Skeletal muscle satellite cell (primary cell): ENCODE results near the gene SOX5.
"Not testable (repeated sequence)": the region's sequence is repeated elsewhere in the genome, so short reads cannot be mapped to it uniquely, and the experiment has no call there.

ENCODE experiments used
- H3K27me3 ChIP-seq: 2 replicates; pipeline ENCODE4 v1.7.0; 2013; ENCODE audit warnings: low read length; ENCODE audit not compliant: control insufficient read depth, insufficient read depth
- H3K36me3 ChIP-seq: 2 replicates; pipeline ENCODE4 v1.7.0; 2013; ENCODE audit warnings: mild to moderate bottlenecking, control low read depth, low read length; ENCODE audit not compliant: insufficient read depth
- H3K4me1 ChIP-seq: 2 replicates; pipeline ENCODE4 v1.7.0; 2013; ENCODE audit warnings: low read length; ENCODE audit not compliant: control insufficient read depth, insufficient read depth
- H3K4me2 ChIP-seq: 2 replicates; pipeline ENCODE4 v1.7.0; 2013; ENCODE audit warnings: mild to moderate bottlenecking, low read length
- H3K4me3 ChIP-seq: 2 replicates; pipeline ENCODE4 v1.7.0; 2013; ENCODE audit warnings: low read length
- H3K9ac ChIP-seq: 2 replicates; pipeline ENCODE4 v1.7.0; 2013; ENCODE audit warnings: mild to moderate bottlenecking, low read depth, low read length, moderate library complexity
- H3K9me3 ChIP-seq: replicated peaks from 2 replicates; pipeline ENCODE4 v1.7.0; 2013; ENCODE audit warnings: mild to moderate bottlenecking, control low read depth, low read length

Gene SOX5

DNA sequence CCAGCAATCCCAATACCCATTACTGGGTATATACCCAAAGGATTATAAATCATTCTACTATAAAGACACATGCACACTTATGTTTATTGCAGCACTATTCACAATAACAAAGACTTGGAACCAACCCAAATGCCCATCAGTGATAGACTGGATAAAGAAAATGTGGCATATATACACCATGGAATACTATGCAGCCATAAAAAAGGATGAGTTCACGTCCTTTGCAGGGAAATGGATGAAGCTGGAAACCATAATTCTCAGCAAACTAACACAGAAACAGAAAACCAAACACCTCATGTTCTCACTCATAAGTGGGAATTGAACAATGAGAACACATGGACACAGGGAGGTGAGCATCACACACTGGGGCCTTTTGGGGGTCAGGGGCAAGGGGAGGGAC lies 72.9 kb downstream of the SOX5 start:
- not testable (repeated sequence) for H3K9me3 ChIP-seq, H3K27me3 ChIP-seq, H3K4me2 ChIP-seq, H3K36me3 ChIP-seq, H3K4me3 ChIP-seq, H3K9ac ChIP-seq, H3K4me1 ChIP-seq

DNA sequence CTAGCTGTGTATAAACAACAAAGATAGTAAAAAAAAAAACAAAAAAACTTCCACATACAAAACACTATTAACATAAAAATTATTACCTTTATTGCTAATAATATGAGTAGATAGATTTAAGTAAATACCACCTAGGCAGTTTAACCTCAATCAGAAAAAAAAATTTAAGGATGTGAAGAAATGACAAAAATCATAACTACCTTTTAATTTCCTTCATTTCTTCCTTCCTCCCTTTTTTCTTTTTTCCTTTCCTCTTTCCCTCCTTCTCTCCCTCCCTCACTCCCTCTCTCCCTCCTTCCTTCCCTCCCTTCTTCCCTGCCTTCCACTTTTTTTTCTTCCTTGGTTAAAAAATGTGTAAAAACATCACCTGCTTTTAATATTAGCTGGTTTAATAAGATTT lies 81.7 kb downstream of the SOX5 start:
- no peak overlapping the region for H3K9ac ChIP-seq
- H3K9me3 ChIP-seq: no peaks in the 10 kb centered on the region
- no peak overlapping the region for H3K4me2 ChIP-seq
- no peaks in the 10 kb centered on the region for H3K36me3 ChIP-seq
- H3K4me3 ChIP-seq: no peak overlapping the region
- no peaks in the 10 kb centered on the region for H3K4me1 ChIP-seq
- H3K27me3 ChIP-seq: no peaks in the 10 kb centered on the region

DNA sequence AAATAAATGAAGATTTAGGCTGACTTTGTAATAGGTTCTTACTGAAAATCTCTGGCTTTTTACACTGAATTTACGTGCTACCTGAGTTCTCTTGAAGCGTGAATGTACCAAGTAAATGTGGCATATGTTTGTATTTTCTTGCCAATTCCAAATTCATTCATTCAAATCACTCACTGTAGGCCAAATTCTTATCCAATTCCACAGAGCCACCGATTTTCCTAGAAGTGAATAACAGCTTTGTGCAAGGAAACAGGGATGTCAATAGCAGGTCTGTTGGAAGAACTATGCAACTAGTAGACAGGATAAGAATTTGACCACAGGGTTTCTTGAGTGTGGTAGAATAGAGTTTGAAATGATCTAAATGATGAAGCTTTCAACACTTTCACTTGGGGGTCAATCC lies 86.8 kb downstream of the SOX5 start:
- no peak overlapping the region for H3K9ac ChIP-seq
- H3K36me3 ChIP-seq: no peaks in the 10 kb centered on the region
- no peaks in the 10 kb centered on the region for H3K9me3 ChIP-seq
- no peak overlapping the region for H3K4me2 ChIP-seq
- H3K4me1 ChIP-seq: no peaks in the 10 kb centered on the region
- no peak overlapping the region for H3K4me3 ChIP-seq
- no peaks in the 10 kb centered on the region for H3K27me3 ChIP-seq

DNA sequence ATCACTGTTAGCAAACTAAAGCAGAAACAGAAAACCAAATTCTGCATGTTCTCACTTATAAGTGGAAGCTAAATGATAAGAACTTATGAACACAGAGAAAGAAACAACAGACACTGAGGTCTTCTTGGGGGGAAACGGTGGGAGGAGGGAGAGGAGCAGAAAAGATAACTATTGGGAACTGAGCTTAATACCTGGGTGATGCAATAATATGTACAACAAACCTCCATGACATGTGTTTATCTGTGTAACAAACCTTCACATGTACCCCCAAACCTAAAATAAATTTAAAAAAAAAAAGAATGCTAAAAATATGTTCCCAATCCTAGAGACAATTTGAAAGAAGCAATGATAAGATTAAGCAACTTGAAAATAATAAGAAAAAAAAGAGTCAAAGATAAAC lies 89.5 kb downstream of the SOX5 start:
- H3K4me2 ChIP-seq: no peak overlapping the region
- H3K4me3 ChIP-seq: no peak overlapping the region
- no peaks in the 10 kb centered on the region for H3K4me1 ChIP-seq
- no peak overlapping the region for H3K9ac ChIP-seq
- H3K9me3 ChIP-seq: no peaks in the 10 kb centered on the region
- H3K27me3 ChIP-seq: no peaks in the 10 kb centered on the region
- no peaks in the 10 kb centered on the region for H3K36me3 ChIP-seq

DNA sequence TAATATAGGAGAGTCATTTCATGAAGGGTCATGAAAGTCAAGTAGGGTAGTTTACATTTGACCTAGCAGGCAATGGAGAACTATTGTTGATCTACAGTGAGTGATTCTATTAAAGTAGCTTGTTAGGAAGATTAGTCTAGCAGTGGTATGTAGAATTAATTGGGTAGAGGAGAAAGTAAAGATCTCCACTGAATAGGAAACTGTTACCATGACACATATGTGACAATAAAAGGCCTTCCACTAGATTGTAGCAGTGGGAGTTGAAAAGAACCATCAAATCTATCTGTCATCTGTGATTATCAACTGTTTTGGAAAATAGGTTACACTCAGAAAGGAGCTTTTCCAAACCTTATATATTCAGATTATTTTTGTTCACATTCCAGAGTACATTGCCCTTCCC lies 92.3 kb downstream of the SOX5 start:
- no peaks in the 10 kb centered on the region for H3K9me3 ChIP-seq
- no peak overlapping the region for H3K4me3 ChIP-seq
- no peak overlapping the region for H3K4me2 ChIP-seq
- H3K27me3 ChIP-seq: no peaks in the 10 kb centered on the region
- no peak overlapping the region for H3K9ac ChIP-seq
- no peaks in the 10 kb centered on the region for H3K36me3 ChIP-seq
- no peaks in the 10 kb centered on the region for H3K4me1 ChIP-seq

DNA sequence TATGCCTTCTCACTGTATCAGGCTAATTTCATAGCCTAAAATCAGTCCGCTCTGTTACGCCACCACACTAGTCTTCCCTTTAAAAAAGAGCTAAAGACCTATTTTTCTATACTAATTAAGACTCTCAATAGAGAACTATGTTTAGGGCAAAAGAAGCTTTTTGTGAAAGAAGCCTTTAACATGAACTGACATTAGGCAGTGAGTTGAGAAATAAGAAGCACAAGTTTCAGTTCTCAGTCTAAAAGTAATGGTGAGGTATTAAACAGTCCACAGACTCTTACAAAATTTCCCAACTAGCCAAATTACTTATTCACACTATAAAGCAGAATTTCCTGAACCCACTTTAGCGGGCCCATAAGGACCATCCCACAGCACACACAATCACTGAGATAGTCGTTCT lies 93.7 kb downstream of the SOX5 start:
- Histone ChIP-seq H3K36me3 (no peaks in the 10 kb centered on the region), H3K9ac (no peak overlapping the region), H3K4me1 (no peaks in the 10 kb centered on the region), H3K4me3 (no peak overlapping the region), H3K4me2 (no peak overlapping the region), H3K9me3 (no peaks in the 10 kb centered on the region), H3K27me3 (no peaks in the 10 kb centered on the region)

DNA sequence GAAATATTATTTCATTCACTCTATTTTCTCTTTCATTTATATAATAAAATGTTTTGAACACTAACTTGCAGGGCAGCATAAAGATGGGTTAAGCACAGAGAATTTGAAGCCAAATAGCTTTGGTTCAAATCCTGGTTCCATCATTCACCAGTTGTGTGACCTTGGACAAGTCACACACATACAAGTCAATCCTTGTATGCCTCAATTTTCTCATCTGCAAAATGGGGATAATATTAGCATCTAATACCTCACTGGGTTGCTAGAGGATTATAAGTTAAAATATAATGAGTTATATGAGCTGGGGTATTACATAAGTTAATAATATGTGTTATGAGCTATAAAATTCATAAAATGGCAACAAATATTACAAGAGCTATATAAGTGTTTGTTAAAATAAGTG lies 94.9 kb downstream of the SOX5 start:
- Histone ChIP-seq H3K9me3 (no peaks in the 10 kb centered on the region), H3K4me1 (no peaks in the 10 kb centered on the region), H3K9ac (no peak overlapping the region), H3K27me3 (no peaks in the 10 kb centered on the region), H3K4me3 (no peak overlapping the region), H3K4me2 (no peak overlapping the region), H3K36me3 (no peaks in the 10 kb centered on the region)

DNA sequence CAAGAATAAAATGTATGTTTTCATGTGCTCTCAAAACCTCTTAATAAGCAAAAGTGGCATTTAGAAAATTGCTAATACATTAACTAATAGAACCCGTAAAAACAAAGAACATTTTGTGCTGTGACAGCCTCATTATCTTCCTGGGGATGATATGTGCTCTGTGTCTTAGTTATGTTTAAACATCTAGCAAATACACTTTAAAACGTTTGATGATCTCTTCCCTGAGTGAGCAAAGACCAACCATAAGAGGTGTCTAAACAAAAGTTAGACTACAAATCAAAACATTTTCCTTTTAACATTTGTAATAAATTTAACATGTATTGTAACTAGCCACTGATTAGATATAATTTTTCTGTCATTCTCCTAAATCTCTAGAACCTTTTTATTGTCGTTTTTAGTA lies 95.8 kb downstream of the SOX5 start:
- no peaks in the 10 kb centered on the region for H3K36me3 ChIP-seq
- H3K9me3 ChIP-seq: no peaks in the 10 kb centered on the region

DNA sequence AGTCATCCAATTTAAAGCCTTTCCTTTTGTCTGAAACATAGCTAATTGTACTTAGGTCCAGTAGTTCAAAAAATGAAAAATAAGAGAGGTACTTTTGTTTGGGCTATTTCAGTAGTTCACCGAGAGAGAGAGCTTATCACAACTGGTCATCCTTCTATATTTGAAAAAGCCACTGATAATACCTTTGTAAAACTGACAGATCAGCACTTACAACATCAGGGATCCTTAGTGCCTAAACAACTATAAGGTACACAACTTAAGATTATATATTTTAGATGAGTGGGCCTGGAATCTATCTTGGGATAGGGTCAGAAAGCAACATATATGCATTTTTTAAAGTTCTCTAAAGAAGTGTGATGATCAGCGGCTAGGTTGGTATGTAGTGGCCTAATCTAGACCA lies 97.9 kb downstream of the SOX5 start:
- Histone ChIP-seq H3K9ac (no peak overlapping the region), H3K9me3 (no peaks in the 10 kb centered on the region), H3K4me3 (no peak overlapping the region), H3K4me2 (no peak overlapping the region), H3K27me3 (no peaks in the 10 kb centered on the region), H3K4me1 (no peaks in the 10 kb centered on the region), H3K36me3 (no peaks in the 10 kb centered on the region)

More for the DNA sequence above, 95.8 kb downstream of the SOX5 start:
- no peaks in the 10 kb centered on the region for H3K27me3 ChIP-seq
- no peak overlapping the region for H3K9ac ChIP-seq
- no peaks in the 10 kb centered on the region for H3K4me1 ChIP-seq
- no peak overlapping the region for H3K4me2 ChIP-seq
- no peak overlapping the region for H3K4me3 ChIP-seq

DNA sequence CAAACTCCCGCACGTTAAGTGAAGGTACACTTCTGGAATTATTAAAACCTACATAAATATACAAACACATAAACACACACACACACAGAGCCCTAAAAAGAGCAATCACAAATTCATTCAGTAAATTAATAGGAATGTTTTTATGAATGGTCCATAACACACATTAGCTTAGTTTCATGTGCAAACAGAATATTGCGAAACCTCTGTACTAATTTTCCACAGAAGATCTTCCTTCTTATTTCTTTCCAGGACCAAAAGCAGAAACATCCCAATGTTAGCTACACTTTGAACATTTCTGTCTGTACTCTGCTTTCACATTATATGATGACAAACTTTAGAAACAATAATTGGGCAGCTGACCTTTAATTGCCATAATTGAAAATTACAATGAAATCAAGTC lies 101.6 kb downstream of the SOX5 start:
- Histone ChIP-seq H3K4me1 (no peaks in the 10 kb centered on the region), H3K9me3 (no peaks in the 10 kb centered on the region), H3K27me3 (no peaks in the 10 kb centered on the region), H3K36me3 (no peaks in the 10 kb centered on the region), H3K4me2 (no peak overlapping the region), H3K4me3 (no peak overlapping the region), H3K9ac (no peak overlapping the region)

DNA sequence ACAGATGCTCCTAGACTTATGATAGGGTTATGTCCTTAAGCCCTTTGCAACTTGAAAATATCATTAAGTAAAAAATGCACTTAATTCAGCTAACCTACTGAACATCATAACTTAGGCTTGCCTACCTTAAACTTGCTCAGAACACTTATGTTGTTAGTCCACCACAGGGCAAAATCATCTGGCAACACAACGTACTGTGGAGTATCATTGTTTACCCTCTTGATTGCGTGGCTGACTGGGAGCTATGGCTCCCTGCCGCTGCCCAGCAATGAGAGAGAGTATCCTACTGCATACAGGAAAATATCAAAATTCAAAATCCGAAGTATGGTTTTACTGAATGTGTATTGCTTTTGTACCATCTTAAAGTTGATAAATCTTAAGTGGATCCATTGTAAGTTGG lies 105.5 kb downstream of the SOX5 start:
- H3K4me3 ChIP-seq: no peak overlapping the region
- no peak overlapping the region for H3K9ac ChIP-seq
- H3K36me3 ChIP-seq: no peaks in the 10 kb centered on the region
- no peaks in the 10 kb centered on the region for H3K27me3 ChIP-seq
- H3K4me1 ChIP-seq: no peaks in the 10 kb centered on the region
- no peaks in the 10 kb centered on the region for H3K9me3 ChIP-seq
- H3K4me2 ChIP-seq: no peak overlapping the region

DNA sequence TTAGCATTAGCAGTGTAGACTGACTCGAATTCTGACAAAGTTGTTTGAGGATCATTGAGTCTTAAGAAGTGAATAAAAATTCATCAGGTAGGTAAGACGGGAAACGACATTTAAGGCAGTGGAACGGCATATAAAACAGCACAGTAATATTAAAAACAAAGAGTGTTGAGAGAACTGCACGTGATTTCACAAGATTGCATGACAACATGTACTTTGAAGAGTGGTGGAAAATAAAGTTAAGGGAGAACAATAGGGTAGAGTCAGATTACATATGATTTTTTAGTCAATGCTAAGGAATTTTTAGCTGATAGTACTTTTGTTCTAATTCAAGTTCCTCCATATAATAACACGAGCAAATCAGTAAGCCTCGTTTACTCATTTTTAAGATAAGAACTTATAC lies 115.4 kb downstream of the SOX5 start:
- Histone ChIP-seq H3K4me2 (no peak overlapping the region), H3K9ac (no peak overlapping the region), H3K9me3 (no peaks in the 10 kb centered on the region), H3K36me3 (no peaks in the 10 kb centered on the region), H3K27me3 (no peaks in the 10 kb centered on the region), H3K4me3 (no peak overlapping the region), H3K4me1 (no peaks in the 10 kb centered on the region)

DNA sequence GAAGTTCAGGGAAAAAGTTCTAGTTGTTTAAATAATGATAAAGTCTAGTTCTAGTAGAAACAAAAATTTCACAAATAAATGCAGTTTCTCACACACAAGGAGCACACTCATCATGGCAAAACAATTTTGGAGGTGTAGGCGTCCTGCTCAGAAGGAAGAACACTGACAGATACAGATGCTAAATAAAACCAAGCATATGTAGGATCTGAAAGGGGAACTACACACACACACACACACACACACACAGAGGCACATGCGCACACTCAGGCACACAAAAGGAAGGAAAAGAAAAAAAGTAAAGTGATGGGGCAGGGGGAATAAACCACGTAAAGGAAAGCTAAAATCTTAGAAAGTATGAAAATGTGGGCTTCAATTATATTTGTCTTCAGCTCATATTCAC lies 117.7 kb downstream of the SOX5 start:
- Histone ChIP-seq H3K27me3 (no peaks in the 10 kb centered on the region), H3K4me2 (no peak overlapping the region), H3K36me3 (no peaks in the 10 kb centered on the region), H3K9ac (no peak overlapping the region), H3K4me1 (no peaks in the 10 kb centered on the region), H3K9me3 (no peaks in the 10 kb centered on the region), H3K4me3 (no peak overlapping the region)
